OCI-LY3 (cell line): ENCODE results near the gene NR2F1.

Experiments
- H2AFZ ChIP-seq: fragments of 200-600, 300-600 bp; shearing (Covaris generic); 2 replicates; pipeline ENCODE4 v1.6.0; 2014; ENCODE audit warnings: antibody characterized with exemption, low read depth, low read length
- H3K27ac ChIP-seq: fragments of 200-600, 300-600 bp; sonication (generic); 2 replicates; pipeline ENCODE4 v1.5.1; 2014; ENCODE audit warnings: mild to moderate bottlenecking, low read length, moderate library complexity, mixed read lengths
- H3K27me3 ChIP-seq: fragments of 200-600, 300-600 bp; sonication (generic); 2 replicates; pipeline ENCODE4 v1.6.1; 2014; ENCODE audit warnings: low read depth, low read length, mixed read lengths
- H3K36me3 ChIP-seq: fragments of 200-600, 300-600 bp; sonication (generic); replicated peaks from 2 replicates; pipeline ENCODE3; 2014; ENCODE audit warnings: low read depth, low read length, mixed read lengths
- H3K4me1 ChIP-seq: fragments of 300-600, 200-600 bp; sonication (generic); 2 replicates; pipeline ENCODE4 v1.6.1; 2014; ENCODE audit warnings: low read length, mixed read lengths
- H3K4me2 ChIP-seq: fragments of 200-600, 300-600 bp; sonication (generic); 2 replicates; pipeline ENCODE4 v1.6.1; 2014; ENCODE audit warnings: low read length, mixed read lengths
- H3K4me3 ChIP-seq: fragments of 300-600, 200-600 bp; sonication (generic); 2 replicates; pipeline ENCODE4 v1.5.1; 2014; ENCODE audit warnings: antibody characterized with exemption, mild to moderate bottlenecking, low read length, moderate library complexity
- H3K79me2 ChIP-seq: fragments of 300-600, 200-600 bp; shearing (Covaris generic); 2 replicates; pipeline ENCODE4 v1.6.1; 2014; ENCODE audit warnings: mild to moderate bottlenecking, low read length, mixed read lengths
- H3K9ac ChIP-seq: fragments of 300-600, 200-600 bp; shearing (Covaris generic); 2 replicates; pipeline ENCODE4 v1.6.0; 2014; ENCODE audit warnings: mild to moderate bottlenecking, low read length, moderate library complexity
- H3K9me3 ChIP-seq: fragments of 200-600, 300-600 bp; shearing (Covaris generic); 2 replicates; pipeline ENCODE4 v1.6.1; 2014; ENCODE audit warnings: low read length, mixed read lengths; ENCODE audit not compliant: insufficient read depth
- H4K20me1 ChIP-seq: fragments of 200-600, 300-600 bp; sonication (generic); 2 replicates; pipeline ENCODE4 v1.6.1; 2016; ENCODE audit warnings: low read length, mixed read lengths; ENCODE audit not compliant: insufficient read depth
- CTCF ChIP-seq: fragments of 200-600, 300-600 bp; sonication (generic); IDR thresholded peaks from 2 replicates; pipeline ENCODE4 v1.5.1; 2014; ENCODE audit warnings: antibody characterized with exemption, low read length, low read depth
- EZH2phosphoT487 ChIP-seq: fragments of 200-600 bp; shearing (Covaris generic); IDR thresholded peaks from 2 replicates; pipeline ENCODE4 v1.6.1; 2018; ENCODE audit warnings: antibody characterized with exemption, mixed run types, low read depth

The NR2F1 gene

GRCh38 chr5:93603793-93604643, 21.0 kb downstream of the NR2F1 start:
- Histone ChIP-seq H3K4me3 (no peak overlapping the region), H3K9me3 (no peaks in the 10 kb centered on the region), H3K4me1 (0 out of 2 replicates have a peak, but pooled peaks cover 5% of the 10 kb centered on the region), H2AFZ (no peak overlapping the region), H4K20me1 (no peaks in the 10 kb centered on the region), H3K9ac (no peak overlapping the region), H3K36me3 (no peaks in the 10 kb centered on the region), H3K27me3 (peaks cover 9% of the 10 kb centered on the region), H3K27ac (no peak overlapping the region), H3K79me2 (no peaks in the 10 kb centered on the region), H3K4me2 (no peak overlapping the region)
- TF ChIP-seq EZH2phosphoT487 (no peak), CTCF (no peak)

- 0 out of 2 replicates have a peak, but pooled peaks cover 5% of the 10 kb centered on the region for H3K4me1 ChIP-seq
- no peaks in the 10 kb centered on the region for H3K36me3 ChIP-seq
- no peak overlapping the region for H3K4me2 ChIP-seq
- no peaks in the 10 kb centered on the region for H3K9me3 ChIP-seq
- no peak overlapping the region for H3K4me3 ChIP-seq
- no peaks in the 10 kb centered on the region for H4K20me1 ChIP-seq
- no peak for TF ChIP-seq CTCF
- no peak for TF ChIP-seq EZH2phosphoT487
- no peak overlapping the region for H3K9ac ChIP-seq
- no peak overlapping the region for H2AFZ ChIP-seq
- no peak overlapping the region for H3K27ac ChIP-seq
- H3K27me3 ChIP-seq: peaks cover 18% of the 10 kb centered on the region
- H3K79me2 ChIP-seq: no peaks in the 10 kb centered on the region
Measured at GRCh38 chr5:93604644-93605515, 21.9 kb downstream of the NR2F1 start.

- H4K20me1 ChIP-seq: no peaks in the 10 kb centered on the region
- no peaks in the 10 kb centered on the region for H3K9me3 ChIP-seq
- no peak overlapping the region for H3K9ac ChIP-seq
- 0 out of 2 replicates have a peak, but pooled peaks cover 5% of the 10 kb centered on the region for H3K4me1 ChIP-seq
- H3K4me2 ChIP-seq: no peak overlapping the region
- H3K79me2 ChIP-seq: no peaks in the 10 kb centered on the region
- H3K4me3 ChIP-seq: no peak overlapping the region
- H3K27ac ChIP-seq: no peak overlapping the region
- no peak for TF ChIP-seq CTCF
- TF ChIP-seq EZH2phosphoT487: no peak
- no peak overlapping the region for H2AFZ ChIP-seq
- peaks cover 32% of the 10 kb centered on the region for H3K27me3 ChIP-seq
- no peaks in the 10 kb centered on the region for H3K36me3 ChIP-seq
Measured at GRCh38 chr5:93606382-93606752, 23.3 kb downstream of the NR2F1 start.
